ENCODE results near the gene DECR2. TPM values are rescaled to one million over a fixed set of nuclear protein-coding genes. Genes with fewer than 3 reads are reported as not detected.

Gene DECR2
- total and polyA plus RNA-seq, 2 of the 13 experiments (the other 11 are each of a cell fraction or from before 2014, with no cell fraction given) = 36.3 to 44.6 TPM

DNA sequence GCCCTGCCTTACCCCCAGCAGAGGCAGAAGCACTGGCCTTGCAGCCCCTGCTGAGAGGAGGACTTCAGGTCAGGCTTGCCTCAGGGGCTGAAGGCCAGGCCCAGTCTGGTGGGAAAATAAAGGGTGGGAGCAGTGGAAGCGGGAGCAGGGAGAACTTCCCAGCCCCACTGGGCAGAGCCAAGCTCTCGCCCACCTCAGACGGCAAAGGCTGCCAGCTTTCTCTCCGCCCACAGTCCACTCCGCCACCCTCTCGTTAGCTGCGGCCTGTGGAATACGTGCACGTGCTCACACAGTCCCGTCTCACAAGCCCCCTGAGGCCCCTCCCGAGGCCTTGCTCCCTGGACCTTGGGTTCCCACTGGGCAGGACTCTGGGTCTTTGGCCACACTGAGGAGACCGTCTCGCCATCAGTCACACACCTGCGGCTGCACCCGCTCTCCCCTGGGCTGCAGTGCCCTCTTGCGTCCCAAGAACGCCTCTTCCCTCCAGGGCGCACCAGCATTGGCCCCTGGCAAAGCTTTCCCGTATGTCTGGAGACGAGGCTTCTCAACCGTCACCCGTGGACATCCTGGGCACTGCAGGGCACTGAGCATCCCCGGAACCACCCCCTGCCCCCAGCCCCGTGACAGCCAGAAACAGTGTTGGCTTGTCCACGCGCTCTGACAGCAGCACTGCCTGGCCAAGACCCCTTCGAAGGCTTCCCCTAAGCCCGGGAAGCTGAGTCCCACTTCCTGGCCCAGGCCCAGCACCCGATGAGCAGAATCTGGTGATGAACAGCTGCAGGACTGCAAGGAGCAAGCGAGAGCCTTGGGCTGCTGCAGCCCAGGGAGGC, 39.6 kb upstream of the DECR2 start (continued):
- TF ChIP-seq FOSL2 (CRISPR knock-in tag; IDR thresholded peaks at IDR 0.05) (peak; percentile 44; the same call in 1 of the 2 replicates), HDAC2 (CRISPR knock-in tag; IDR thresholded peaks at IDR 0.05) (peak; percentile 92), ZNF136 (CRISPR knock-in tag; IDR thresholded peaks at IDR 0.05; ENCODE audit: low read depth) (no peak), MED13 (CRISPR knock-in tag; IDR thresholded peaks at IDR 0.05) (no peak), RXRA (CRISPR knock-in tag; IDR thresholded peaks at IDR 0.05) (peak; percentile 80), MBD4 (IDR thresholded peaks at IDR 0.05; ENCODE audit: borderline replicate concordance, low read length) (no peak), ZNF331 (CRISPR knock-in tag; IDR thresholded peaks at IDR 0.05) (peak; percentile 57; the same call in 1 of the 2 replicates), ELF4 (CRISPR knock-in tag; IDR thresholded peaks at IDR 0.05; ENCODE audit: borderline replicate concordance) (no peak), NR2F6 (IDR thresholded peaks at IDR 0.05) (peak; percentile 62; the same call in 1 of the 2 replicates), NR2F6 (CRISPR knock-in tag; IDR thresholded peaks at IDR 0.05) (peak; percentile 54; the same call in 1 of the 2 replicates), MIXL1 (CRISPR knock-in tag; IDR thresholded peaks at IDR 0.05) (0 out of 2 replicates have a peak, but pooled peaks have one; percentile 59), PITX1 (CRISPR knock-in tag; IDR thresholded peaks at IDR 0.05) (peak; percentile 63), FOXP1 (IDR thresholded peaks at IDR 0.05) (no peak), FOXP1 (CRISPR knock-in tag; IDR thresholded peaks at IDR 0.05) (peak; percentile 39; the same call in 1 of the 2 replicates), PAX8 (CRISPR knock-in tag; IDR thresholded peaks at IDR 0.05; ENCODE audit: borderline replicate concordance) (peak; percentile 68; the same call in 1 of the 2 replicates), ZNF10 (CRISPR knock-in tag; IDR thresholded peaks at IDR 0.05; ENCODE audit: borderline replicate concordance, low read depth) (no peak)
- TF ChIP-seq, protein P1, sequence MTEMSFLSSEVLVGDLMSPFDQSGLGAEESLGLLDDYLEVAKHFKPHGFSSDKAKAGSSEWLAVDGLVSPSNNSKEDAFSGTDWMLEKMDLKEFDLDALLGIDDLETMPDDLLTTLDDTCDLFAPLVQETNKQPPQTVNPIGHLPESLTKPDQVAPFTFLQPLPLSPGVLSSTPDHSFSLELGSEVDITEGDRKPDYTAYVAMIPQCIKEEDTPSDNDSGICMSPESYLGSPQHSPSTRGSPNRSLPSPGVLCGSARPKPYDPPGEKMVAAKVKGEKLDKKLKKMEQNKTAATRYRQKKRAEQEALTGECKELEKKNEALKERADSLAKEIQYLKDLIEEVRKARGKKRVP (CRISPR knock-in tag; IDR thresholded peaks at IDR 0.05) = no peak
- TF ChIP-seq, protein P2, sequence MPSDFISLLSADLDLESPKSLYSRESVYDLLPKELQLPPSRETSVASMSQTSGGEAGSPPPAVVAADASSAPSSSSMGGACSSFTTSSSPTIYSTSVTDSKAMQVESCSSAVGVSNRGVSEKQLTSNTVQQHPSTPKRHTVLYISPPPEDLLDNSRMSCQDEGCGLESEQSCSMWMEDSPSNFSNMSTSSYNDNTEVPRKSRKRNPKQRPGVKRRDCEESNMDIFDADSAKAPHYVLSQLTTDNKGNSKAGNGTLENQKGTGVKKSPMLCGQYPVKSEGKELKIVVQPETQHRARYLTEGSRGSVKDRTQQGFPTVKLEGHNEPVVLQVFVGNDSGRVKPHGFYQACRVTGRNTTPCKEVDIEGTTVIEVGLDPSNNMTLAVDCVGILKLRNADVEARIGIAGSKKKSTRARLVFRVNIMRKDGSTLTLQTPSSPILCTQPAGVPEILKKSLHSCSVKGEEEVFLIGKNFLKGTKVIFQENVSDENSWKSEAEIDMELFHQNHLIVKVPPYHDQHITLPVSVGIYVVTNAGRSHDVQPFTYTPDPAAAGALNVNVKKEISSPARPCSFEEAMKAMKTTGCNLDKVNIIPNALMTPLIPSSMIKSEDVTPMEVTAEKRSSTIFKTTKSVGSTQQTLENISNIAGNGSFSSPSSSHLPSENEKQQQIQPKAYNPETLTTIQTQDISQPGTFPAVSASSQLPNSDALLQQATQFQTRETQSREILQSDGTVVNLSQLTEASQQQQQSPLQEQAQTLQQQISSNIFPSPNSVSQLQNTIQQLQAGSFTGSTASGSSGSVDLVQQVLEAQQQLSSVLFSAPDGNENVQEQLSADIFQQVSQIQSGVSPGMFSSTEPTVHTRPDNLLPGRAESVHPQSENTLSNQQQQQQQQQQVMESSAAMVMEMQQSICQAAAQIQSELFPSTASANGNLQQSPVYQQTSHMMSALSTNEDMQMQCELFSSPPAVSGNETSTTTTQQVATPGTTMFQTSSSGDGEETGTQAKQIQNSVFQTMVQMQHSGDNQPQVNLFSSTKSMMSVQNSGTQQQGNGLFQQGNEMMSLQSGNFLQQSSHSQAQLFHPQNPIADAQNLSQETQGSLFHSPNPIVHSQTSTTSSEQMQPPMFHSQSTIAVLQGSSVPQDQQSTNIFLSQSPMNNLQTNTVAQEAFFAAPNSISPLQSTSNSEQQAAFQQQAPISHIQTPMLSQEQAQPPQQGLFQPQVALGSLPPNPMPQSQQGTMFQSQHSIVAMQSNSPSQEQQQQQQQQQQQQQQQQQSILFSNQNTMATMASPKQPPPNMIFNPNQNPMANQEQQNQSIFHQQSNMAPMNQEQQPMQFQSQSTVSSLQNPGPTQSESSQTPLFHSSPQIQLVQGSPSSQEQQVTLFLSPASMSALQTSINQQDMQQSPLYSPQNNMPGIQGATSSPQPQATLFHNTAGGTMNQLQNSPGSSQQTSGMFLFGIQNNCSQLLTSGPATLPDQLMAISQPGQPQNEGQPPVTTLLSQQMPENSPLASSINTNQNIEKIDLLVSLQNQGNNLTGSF (CRISPR knock-in tag; IDR thresholded peaks at IDR 0.05) = no peak
- TF ChIP-seq, protein P3, sequence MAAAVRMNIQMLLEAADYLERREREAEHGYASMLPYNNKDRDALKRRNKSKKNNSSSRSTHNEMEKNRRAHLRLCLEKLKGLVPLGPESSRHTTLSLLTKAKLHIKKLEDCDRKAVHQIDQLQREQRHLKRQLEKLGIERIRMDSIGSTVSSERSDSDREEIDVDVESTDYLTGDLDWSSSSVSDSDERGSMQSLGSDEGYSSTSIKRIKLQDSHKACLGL (CRISPR knock-in tag; IDR thresholded peaks at IDR 0.05) = peak; percentile 56; the same call in 1 of the 2 replicates
- TF ChIP-seq, protein P4, sequence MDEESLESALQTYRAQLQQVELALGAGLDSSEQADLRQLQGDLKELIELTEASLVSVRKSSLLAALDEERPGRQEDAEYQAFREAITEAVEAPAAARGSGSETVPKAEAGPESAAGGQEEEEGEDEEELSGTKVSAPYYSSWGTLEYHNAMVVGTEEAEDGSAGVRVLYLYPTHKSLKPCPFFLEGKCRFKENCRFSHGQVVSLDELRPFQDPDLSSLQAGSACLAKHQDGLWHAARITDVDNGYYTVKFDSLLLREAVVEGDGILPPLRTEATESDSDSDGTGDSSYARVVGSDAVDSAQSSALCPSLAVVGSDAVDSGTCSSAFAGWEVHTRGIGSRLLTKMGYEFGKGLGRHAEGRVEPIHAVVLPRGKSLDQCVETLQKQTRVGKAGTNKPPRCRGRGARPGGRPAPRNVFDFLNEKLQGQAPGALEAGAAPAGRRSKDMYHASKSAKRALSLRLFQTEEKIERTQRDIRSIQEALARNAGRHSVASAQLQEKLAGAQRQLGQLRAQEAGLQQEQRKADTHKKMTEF (CRISPR knock-in tag; IDR thresholded peaks at IDR 0.05) = peak; percentile 58; the same call in 1 of the 2 replicates
- TF ChIP-seq, protein P5, sequence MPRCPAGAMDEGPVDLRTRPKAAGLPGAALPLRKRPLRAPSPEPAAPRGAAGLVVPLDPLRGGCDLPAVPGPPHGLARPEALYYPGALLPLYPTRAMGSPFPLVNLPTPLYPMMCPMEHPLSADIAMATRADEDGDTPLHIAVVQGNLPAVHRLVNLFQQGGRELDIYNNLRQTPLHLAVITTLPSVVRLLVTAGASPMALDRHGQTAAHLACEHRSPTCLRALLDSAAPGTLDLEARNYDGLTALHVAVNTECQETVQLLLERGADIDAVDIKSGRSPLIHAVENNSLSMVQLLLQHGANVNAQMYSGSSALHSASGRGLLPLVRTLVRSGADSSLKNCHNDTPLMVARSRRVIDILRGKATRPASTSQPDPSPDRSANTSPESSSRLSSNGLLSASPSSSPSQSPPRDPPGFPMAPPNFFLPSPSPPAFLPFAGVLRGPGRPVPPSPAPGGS (CRISPR knock-in tag; IDR thresholded peaks at IDR 0.05) = no peak; the same call in 1 of the 2 replicates

Data from HepG2 (cell line).